Gastroesophageal sphincter (tissue), 4 donors: ENCODE data around the gene CLEC4C. TPM values are rescaled to one million over a fixed set of nuclear protein-coding genes. Genes with fewer than 3 reads are reported as not detected.
"Not testable (repeated sequence)": the region's sequence is repeated elsewhere in the genome, so short reads cannot be mapped to it uniquely, and the experiment has no call there.

Experiments used
- ATAC-seq: fragments of 150-250 bp; one replicate; pipeline ENCODE4 v1.9.1; 2016; ENCODE audit warnings: mild to moderate bottlenecking, moderate library complexity
- H3K27ac ChIP-seq, 4 donors: fragments of 200-600 bp; sonication (generic) in 3 of 4; 1 replicate in 3 of 4; 2 replicates in 1 of 4; pipeline ENCODE4 v1.5.1; 2016 to 2019
- H3K27me3 ChIP-seq: fragments of 200-600 bp; sonication (generic); one replicate; pipeline ENCODE4 v1.5.1; 2019
- H3K36me3 ChIP-seq, 2 donors: fragments of 200-600 bp; sonication (generic); one replicate each; pipeline ENCODE4 v1.5.1; 2019; ENCODE audit warnings: control low read depth in 1 of 2
- H3K4me1 ChIP-seq, 3 donors: fragments of 200-600 bp; sonication (generic); 1 replicate in 2 of 3; 2 replicates in 1 of 3; pipeline ENCODE4 v1.5.1; 2016 to 2019; ENCODE audit warnings: control low read depth in 2 of 3
- H3K4me3 ChIP-seq, 2 donors: fragments of 200-600 bp; sonication (generic); one replicate each; pipeline ENCODE4 v1.5.1; 2019; ENCODE audit warnings: mild to moderate bottlenecking in 1 of 2, moderate library complexity in 1 of 2
- H3K9me3 ChIP-seq, 3 donors: fragments of 200-600 bp; sonication (generic); one replicate each; pipeline ENCODE4 v1.5.1; 2017 to 2019; ENCODE audit warnings: control low read depth in 2 of 3
- EP300 ChIP-seq: sonication (generic); formaldehyde crosslinking; IDR thresholded peaks from one replicate; pipeline ENCODE4 v1.6.1; 2017; ENCODE audit warnings: antibody characterized with exemption, mild to moderate bottlenecking
- POLR2A ChIP-seq, 2 donors: fragments of 450-650 bp; IDR thresholded peaks; one replicate each; pipeline ENCODE4 v1.6.1; 2017; ENCODE audit warnings: antibody characterized with exemption in 2 of 2, mild to moderate bottlenecking in 2 of 2, moderate library complexity in 1 of 2
- POLR2AphosphoS5 ChIP-seq: sonication (generic); formaldehyde crosslinking; IDR thresholded peaks from one replicate; pipeline ENCODE4 v1.6.1; 2017; ENCODE audit warnings: antibody characterized with exemption
- WGBS, 2 donors: methylation state at CpG; one replicate each; pipeline ENCODE4 v1.1.5; 2018; ENCODE audit warnings: low coverage in 1 of 2; 5-methylcytosine and 5-hydroxymethylcytosine counted together
- total RNA-seq, 4 donors: library from RNA; depleted of rRNA; stranded (reverse); fragments of >200 nt; gene quantifications; one replicate each; pipeline ENCODE4 v1.1.0, GENCODE V29; 2016
- TF ChIP-seq, protein P1 (sequence below), 4 experiments: fragments of 200-600 bp in 2 of 4; fragments of 450-650 bp in 2 of 4; sonication (generic) in 1 of 4; IDR thresholded peaks; one replicate each; pipeline ENCODE4 v1.5.1; 2017 to 2019; ENCODE audit warnings: antibody characterized with exemption in 4 of 4, mild to moderate bottlenecking in 2 of 4, moderate library complexity in 2 of 4

The CLEC4C gene, protein sequence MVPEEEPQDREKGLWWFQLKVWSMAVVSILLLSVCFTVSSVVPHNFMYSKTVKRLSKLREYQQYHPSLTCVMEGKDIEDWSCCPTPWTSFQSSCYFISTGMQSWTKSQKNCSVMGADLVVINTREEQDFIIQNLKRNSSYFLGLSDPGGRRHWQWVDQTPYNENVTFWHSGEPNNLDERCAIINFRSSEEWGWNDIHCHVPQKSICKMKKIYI
- total RNA-seq: not detected

- ATAC-seq: no peak
- TF ChIP-seq EP300: no peak
- TF ChIP-seq POLR2AphosphoS5: no peak
- TF ChIP-seq, protein P1, sequence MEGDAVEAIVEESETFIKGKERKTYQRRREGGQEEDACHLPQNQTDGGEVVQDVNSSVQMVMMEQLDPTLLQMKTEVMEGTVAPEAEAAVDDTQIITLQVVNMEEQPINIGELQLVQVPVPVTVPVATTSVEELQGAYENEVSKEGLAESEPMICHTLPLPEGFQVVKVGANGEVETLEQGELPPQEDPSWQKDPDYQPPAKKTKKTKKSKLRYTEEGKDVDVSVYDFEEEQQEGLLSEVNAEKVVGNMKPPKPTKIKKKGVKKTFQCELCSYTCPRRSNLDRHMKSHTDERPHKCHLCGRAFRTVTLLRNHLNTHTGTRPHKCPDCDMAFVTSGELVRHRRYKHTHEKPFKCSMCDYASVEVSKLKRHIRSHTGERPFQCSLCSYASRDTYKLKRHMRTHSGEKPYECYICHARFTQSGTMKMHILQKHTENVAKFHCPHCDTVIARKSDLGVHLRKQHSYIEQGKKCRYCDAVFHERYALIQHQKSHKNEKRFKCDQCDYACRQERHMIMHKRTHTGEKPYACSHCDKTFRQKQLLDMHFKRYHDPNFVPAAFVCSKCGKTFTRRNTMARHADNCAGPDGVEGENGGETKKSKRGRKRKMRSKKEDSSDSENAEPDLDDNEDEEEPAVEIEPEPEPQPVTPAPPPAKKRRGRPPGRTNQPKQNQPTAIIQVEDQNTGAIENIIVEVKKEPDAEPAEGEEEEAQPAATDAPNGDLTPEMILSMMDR (IDR thresholded peaks at IDR 0.05): no peak
- TF ChIP-seq POLR2A (IDR thresholded peaks at IDR 0.05): no peak
- Histone ChIP-seq H3K4me3 (no peak within 1 kb of the TSS), H3K27me3 (no peaks in the 10 kb centered on the region), H3K36me3 (no peaks in the 10 kb centered on the region), H3K27ac (no peak within 1 kb of the TSS), H3K4me1 (no peaks in the 10 kb centered on the region), H3K9me3 (peaks cover 0 to 9% (median 0%) of the 10 kb centered on the region in 3 donors)
- WGBS, 2 donors: 63 to 77% methylated on average over 4 to 5 of the region's 5 CpGs
Measured at GRCh38 chr12:7747246-7747645, at the start of gene CLEC4C. TSS of gene CLEC4C (minus strand) at chr12:7747375. CDS start at chr12:7747348, 27 bp downstream.

- Histone ChIP-seq H3K4me1 (no peaks in the 10 kb centered on the region), H3K27ac (no peak overlapping the region), H3K36me3 (no peaks in the 10 kb centered on the region), H3K4me3 (no peak overlapping the region), H3K27me3 (peaks cover 20% of the 10 kb centered on the region), H3K9me3 (no peaks in the 10 kb centered on the region)
- ATAC-seq: no peak
- no peak for TF ChIP-seq EP300
- WGBS, 2 donors: 55 to 71% methylated on average over 3 of the region's 3 CpGs
Measured at GRCh38 chr12:7793211-7793610, 46.0 kb upstream of the CLEC4C start.

GRCh38 chr12:7788884-7789528, 41.8 kb upstream of the CLEC4C start, which contains the start of gene NANOG:
TSS of gene NANOG (plus strand) at chr12:7789402. CDS start at chr12:7789615, 213 bp downstream.
- not testable (repeated sequence) for ATAC-seq, H3K4me1 ChIP-seq, H3K36me3 ChIP-seq, H3K27ac ChIP-seq, H3K9me3 ChIP-seq, H3K4me3 ChIP-seq
- H3K27me3 ChIP-seq: peaks cover 32% of the 10 kb centered on the region
- WGBS, 2 donors: 43 to 63% methylated on average over 4 to 10 of the region's 13 CpGs

GRCh38 chr12:7788294-7788660, 41.1 kb upstream of the CLEC4C start:
- no peak for ATAC-seq
- Histone ChIP-seq H3K36me3 (no peaks in the 10 kb centered on the region), H3K27me3 (peaks cover 32% of the 10 kb centered on the region), H3K27ac (no peak overlapping the region), H3K9me3 (no peaks in the 10 kb centered on the region), H3K4me3 (no peak overlapping the region), H3K4me1 (no peaks in the 10 kb centered on the region)
- WGBS, 2 donors: 16 to 25% methylated on average over 4 of the region's 4 CpGs
- no peak for TF ChIP-seq POLR2A (IDR thresholded peaks at IDR 0.05)
- no peak for TF ChIP-seq POLR2AphosphoS5
- TF ChIP-seq EP300: no peak
- TF ChIP-seq, protein P1 (IDR thresholded peaks at IDR 0.05): no peak

GRCh38 chr12:7787574-7788293, 40.6 kb upstream of the CLEC4C start:
- Histone ChIP-seq H3K36me3 (no peaks in the 10 kb centered on the region), H3K27ac (no peak overlapping the region), H3K4me3 (no peak overlapping the region), H3K4me1 (no peaks in the 10 kb centered on the region), H3K27me3 (peaks cover 32% of the 10 kb centered on the region), H3K9me3 (no peaks in the 10 kb centered on the region)
- no peak for ATAC-seq
- WGBS, 2 donors: 11 to 48% methylated on average over 4 to 10 of the region's 13 CpGs
- TF ChIP-seq POLR2A (IDR thresholded peaks at IDR 0.05) (no peak), EP300 (no peak), POLR2AphosphoS5 (no peak)
- TF ChIP-seq, protein P1 (IDR thresholded peaks at IDR 0.05): no peak
